ENCODE measurements around the gene SP7. TPM values are rescaled to one million over a fixed set of nuclear protein-coding genes. Genes with fewer than 3 reads are reported as not detected.

The SP7 gene
- total and polyA plus RNA-seq, 10 of the 15 experiments (the other 5 are each of a cell fraction or from before 2014, with no cell fraction given), result 0.05 to 0.11 TPM; not detected in 8

DNA sequence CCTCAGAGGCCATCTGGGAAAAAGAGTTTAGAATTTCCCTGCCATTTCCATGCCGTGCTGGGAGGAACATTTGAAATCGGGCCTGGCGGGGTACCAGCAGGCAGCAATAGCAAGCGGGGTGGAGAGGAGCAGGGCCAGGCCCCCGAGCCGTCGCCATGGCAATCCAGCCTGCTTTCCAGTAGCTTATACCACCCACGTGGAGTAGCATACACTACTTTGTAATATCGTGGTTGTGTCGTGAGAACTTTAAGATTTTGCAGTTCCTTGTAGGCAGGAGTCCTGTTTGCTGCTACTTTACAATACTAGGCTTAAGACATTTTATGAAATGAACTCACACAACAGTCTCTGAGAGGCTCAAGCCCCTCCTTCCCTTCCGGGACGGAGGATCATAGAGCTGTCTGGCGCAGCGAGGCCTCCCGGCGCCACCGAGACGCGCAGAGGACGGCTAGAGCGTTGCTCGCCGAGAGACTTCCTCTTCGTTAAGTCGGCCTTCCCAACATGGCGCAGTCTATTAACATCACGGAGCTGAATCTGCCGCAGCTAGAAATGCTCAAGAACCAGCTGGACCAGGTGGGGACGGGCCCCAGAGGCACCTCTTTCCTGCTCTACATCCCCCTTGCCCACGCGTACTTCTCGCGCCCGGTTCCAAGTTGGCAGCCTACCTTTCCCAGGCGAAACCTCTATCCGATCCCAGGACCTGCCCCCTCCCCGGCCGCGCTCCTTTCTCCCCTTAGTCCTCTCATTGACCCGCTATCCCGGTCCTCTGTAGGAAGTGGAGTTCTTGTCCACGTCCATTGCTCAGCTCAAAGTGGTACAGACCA lies 40.9 kb downstream of the SP7 start, which contains the start of gene PFDN5 (continued):
- TF ChIP-seq FOXM1 (IDR thresholded peaks at IDR 0.05; ENCODE audit: low read depth, low read length) (no peak), TBL1XR1 (IDR thresholded peaks at IDR 0.05; ENCODE audit: low read depth, low read length) (no peak), DPF2 (IDR thresholded peaks at IDR 0.05) (0 out of 2 replicates have a peak, but pooled peaks have one; percentile 29), NR2F1 (conservative IDR thresholded peaks at IDR 0.05) (no peak), SUZ12 (IDR thresholded peaks at IDR 0.05; ENCODE audit: unreplicated experiment) (no peak), SMC3 (IDR thresholded peaks at IDR 0.05; ENCODE audit: borderline replicate concordance, low read length) (no peak), SMAD1 (IDR thresholded peaks at IDR 0.05; ENCODE audit: low read depth, partially characterized antibody) (peak; percentile 63), NFIC (IDR thresholded peaks at IDR 0.05; ENCODE audit: low read depth, low read length) (no peak), BCL11A (IDR thresholded peaks at IDR 0.05; ENCODE audit: low read depth, low read length) (no peak), SMAD5 (IDR thresholded peaks at IDR 0.05; ENCODE audit: low read depth) (peak; percentile 72), SIN3A (IDR thresholded peaks at IDR 0.05; ENCODE audit: low read depth, low read length) (peak; percentile 82; the same call in 1 of the 2 replicates), TCF12 (IDR thresholded peaks at IDR 0.05; ENCODE audit: low read depth, low read length) (0 out of 2 replicates have a peak, but pooled peaks have one; percentile 4), SRF (IDR thresholded peaks at IDR 0.05; ENCODE audit: low read depth in 2 of 2, low read length in 2 of 2) (no peak), POLR2AphosphoS5 (IDR thresholded peaks at IDR 0.05; ENCODE audit: low read length) (peak; percentile 95), CREM (IDR thresholded peaks at IDR 0.05; ENCODE audit: low read depth) (peak; percentile 80), FOXK2 (IDR thresholded peaks at IDR 0.05) (no peak; the same call in 1 of the 2 replicates)
- TF ChIP-seq, protein P1, sequence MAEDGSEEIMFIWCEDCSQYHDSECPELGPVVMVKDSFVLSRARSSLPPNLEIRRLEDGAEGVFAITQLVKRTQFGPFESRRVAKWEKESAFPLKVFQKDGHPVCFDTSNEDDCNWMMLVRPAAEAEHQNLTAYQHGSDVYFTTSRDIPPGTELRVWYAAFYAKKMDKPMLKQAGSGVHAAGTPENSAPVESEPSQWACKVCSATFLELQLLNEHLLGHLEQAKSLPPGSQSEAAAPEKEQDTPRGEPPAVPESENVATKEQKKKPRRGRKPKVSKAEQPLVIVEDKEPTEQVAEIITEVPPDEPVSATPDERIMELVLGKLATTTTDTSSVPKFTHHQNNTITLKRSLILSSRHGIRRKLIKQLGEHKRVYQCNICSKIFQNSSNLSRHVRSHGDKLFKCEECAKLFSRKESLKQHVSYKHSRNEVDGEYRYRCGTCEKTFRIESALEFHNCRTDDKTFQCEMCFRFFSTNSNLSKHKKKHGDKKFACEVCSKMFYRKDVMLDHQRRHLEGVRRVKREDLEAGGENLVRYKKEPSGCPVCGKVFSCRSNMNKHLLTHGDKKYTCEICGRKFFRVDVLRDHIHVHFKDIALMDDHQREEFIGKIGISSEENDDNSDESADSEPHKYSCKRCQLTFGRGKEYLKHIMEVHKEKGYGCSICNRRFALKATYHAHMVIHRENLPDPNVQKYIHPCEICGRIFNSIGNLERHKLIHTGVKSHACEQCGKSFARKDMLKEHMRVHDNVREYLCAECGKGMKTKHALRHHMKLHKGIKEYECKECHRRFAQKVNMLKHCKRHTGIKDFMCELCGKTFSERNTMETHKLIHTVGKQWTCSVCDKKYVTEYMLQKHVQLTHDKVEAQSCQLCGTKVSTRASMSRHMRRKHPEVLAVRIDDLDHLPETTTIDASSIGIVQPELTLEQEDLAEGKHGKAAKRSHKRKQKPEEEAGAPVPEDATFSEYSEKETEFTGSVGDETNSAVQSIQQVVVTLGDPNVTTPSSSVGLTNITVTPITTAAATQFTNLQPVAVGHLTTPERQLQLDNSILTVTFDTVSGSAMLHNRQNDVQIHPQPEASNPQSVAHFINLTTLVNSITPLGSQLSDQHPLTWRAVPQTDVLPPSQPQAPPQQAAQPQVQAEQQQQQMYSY (CRISPR knock-in tag; IDR thresholded peaks at IDR 0.05), result no peak
- TF ChIP-seq, protein P2, sequence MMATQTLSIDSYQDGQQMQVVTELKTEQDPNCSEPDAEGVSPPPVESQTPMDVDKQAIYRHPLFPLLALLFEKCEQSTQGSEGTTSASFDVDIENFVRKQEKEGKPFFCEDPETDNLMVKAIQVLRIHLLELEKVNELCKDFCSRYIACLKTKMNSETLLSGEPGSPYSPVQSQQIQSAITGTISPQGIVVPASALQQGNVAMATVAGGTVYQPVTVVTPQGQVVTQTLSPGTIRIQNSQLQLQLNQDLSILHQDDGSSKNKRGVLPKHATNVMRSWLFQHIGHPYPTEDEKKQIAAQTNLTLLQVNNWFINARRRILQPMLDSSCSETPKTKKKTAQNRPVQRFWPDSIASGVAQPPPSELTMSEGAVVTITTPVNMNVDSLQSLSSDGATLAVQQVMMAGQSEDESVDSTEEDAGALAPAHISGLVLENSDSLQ (IDR thresholded peaks at IDR 0.05), result peak; percentile 16; the same call in 1 of the 2 replicates
- TF ChIP-seq, protein P3, sequence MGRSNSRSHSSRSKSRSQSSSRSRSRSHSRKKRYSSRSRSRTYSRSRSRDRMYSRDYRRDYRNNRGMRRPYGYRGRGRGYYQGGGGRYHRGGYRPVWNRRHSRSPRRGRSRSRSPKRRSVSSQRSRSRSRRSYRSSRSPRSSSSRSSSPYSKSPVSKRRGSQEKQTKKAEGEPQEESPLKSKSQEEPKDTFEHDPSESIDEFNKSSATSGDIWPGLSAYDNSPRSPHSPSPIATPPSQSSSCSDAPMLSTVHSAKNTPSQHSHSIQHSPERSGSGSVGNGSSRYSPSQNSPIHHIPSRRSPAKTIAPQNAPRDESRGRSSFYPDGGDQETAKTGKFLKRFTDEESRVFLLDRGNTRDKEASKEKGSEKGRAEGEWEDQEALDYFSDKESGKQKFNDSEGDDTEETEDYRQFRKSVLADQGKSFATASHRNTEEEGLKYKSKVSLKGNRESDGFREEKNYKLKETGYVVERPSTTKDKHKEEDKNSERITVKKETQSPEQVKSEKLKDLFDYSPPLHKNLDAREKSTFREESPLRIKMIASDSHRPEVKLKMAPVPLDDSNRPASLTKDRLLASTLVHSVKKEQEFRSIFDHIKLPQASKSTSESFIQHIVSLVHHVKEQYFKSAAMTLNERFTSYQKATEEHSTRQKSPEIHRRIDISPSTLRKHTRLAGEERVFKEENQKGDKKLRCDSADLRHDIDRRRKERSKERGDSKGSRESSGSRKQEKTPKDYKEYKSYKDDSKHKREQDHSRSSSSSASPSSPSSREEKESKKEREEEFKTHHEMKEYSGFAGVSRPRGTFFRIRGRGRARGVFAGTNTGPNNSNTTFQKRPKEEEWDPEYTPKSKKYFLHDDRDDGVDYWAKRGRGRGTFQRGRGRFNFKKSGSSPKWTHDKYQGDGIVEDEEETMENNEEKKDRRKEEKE (IDR thresholded peaks at IDR 0.05), result no peak
- TF ChIP-seq, protein P4, sequence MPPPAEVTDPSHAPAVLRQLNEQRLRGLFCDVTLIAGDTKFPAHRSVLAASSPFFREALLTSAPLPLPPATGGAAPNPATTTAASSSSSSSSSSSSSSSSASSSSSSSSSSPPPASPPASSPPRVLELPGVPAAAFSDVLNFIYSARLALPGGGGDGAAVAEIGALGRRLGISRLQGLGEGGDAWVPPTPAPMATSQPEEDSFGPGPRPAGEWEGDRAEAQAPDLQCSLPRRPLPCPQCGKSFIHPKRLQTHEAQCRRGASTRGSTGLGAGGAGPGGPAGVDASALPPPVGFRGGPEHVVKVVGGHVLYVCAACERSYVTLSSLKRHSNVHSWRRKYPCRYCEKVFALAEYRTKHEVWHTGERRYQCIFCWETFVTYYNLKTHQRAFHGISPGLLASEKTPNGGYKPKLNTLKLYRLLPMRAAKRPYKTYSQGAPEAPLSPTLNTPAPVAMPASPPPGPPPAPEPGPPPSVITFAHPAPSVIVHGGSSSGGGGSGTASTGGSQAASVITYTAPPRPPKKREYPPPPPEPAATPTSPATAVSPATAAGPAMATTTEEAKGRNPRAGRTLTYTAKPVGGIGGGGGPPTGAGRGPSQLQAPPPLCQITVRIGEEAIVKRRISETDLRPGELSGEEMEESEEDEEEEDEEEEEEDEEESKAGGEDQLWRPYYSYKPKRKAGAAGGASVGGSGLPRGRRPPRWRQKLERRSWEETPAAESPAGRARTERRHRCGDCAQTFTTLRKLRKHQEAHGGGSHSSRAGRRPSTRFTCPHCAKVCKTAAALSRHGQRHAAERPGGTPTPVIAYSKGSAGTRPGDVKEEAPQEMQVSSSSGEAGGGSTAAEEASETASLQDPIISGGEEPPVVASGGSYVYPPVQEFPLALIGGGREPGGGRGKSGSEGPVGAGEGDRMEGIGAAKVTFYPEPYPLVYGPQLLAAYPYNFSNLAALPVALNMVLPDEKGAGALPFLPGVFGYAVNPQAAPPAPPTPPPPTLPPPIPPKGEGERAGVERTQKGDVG (CRISPR knock-in tag; IDR thresholded peaks at IDR 0.05), result no peak
